ENCODE results near the gene DLGAP4.

DLGAP4 gene

GRCh38 chr20:36565520-36565919 lies 259.4 kb downstream of the DLGAP4 start:
- DNase-seq (ENCODE audit: low read depth), result no peak

GRCh38 chr20:36569847-36570429 lies 263.8 kb downstream of the DLGAP4 start:
- DNase-seq (ENCODE audit: low read depth), result no peak

- DNase-seq (ENCODE audit: low read depth), result no peak
These were observed 265.7 kb downstream of the DLGAP4 start for GRCh38 chr20:36571564-36572504.

- DNase-seq (ENCODE audit: low read depth), result no peak
These were observed 266.6 kb downstream of the DLGAP4 start for GRCh38 chr20:36572701-36573102.

DNA sequence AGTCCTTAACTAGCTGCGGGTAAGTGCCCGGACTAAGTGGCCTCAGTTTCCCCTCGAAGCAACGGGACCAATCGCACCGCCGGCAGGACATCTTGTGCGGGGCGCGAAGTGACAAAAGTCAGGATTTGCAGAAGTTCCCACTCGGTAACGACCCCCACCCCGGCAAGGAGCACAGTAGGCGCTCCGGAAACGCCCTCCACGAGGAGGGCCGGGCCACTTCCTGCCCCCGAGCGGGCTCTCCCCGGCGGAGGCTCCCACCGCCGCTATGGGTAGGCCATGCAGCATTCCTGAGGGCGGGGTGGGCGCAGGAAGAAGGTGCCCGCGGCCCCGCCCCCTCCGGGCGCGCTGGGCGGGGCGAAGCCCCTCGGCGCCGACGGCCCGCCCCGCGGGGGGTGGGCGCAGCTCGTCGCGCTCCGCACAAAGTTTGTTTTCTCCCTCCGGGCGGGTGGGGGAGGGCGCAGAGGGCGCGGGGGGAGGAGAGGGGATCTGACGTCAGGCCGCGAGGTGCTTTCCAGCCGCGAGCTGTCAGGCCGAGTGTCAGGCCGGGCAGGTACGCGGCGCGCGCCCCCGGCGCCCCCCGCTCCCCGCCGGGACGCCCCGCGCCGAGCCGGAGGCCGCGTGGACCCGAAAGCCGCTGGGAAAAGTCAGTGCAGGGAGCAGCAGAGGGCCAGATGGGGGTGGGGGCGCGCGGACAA lies 267.1 kb downstream of the DLGAP4 start, which contains the start of gene TGIF2:
Gene TGIF2 (plus strand): TSS at position 495 of the 695 bp plus-strand sequence. CDS start 5,178 bp downstream, outside the sequence.
- peak; percentile 69 for DNase-seq (ENCODE audit: low read depth)

DNA sequence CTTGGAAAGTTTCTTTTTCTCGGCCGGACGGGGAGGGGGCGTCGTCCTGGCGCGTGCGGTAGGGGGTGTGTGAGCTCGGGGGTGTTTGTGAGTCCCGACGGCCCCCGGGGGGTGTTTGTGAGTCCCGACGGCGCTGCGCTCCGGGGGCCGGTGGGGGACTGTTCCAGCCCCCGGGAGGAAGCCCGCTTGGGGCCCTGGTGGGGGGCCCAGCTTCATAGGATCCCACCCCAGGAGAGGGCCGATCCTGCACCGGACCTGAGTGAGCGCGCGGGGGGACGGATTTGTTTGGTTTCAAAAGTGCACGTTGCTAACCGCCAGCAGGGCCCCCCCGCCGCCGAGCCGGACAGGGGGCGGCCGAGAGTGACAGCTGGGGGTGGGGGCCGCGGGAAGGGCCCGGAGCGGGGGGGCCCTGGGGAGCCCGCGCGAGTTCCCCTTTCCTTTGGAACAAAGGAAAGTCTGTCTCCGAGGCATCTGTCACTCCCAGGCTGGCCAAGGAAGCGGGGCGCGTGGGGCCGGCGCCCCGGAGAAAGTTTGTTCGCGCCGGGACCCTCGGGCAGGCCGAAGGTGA lies 267.7 kb downstream of the DLGAP4 start:
- DNase-seq (ENCODE audit: low read depth), result no peak

DNA sequence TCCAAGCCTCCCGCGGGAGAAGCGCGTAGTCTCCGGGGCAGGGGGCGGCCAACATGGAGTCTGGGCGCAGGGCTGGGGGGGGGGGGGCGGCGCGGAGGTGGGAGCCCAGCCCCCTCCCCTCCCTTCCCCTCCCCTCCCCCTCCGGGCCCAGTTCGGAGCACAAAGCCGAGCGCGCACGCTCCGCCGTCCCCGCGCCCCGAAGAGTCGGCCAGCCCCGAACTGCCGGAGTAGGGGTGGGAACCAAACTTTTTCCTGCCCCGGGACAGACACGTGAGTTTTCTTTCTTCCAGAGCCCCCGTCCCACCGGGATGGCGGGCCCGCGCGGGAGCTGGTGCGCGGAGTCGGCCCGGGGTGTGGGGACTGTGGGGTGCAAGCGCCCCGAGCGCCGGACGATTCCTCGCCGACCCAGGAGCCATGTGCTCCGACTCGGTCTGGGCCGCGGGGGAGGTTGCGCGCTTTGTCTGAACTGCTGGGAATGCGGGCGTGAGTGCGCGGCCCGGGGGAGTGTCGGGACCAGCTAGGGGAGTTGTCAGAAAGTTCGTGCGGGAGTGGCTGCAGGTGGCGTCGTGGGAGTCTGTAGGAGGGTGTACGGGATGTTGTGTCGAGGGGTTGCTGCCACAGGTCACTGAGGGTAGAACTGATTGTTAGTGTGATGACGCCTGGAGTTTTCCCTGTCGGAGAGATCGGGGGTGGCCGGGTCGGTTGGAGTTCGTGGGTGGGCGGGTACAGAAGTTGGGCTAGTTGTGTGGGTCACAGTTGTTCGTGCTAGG lies 268.4 kb downstream of the DLGAP4 start:
- peak; percentile 23 for DNase-seq (ENCODE audit: low read depth)

DNA sequence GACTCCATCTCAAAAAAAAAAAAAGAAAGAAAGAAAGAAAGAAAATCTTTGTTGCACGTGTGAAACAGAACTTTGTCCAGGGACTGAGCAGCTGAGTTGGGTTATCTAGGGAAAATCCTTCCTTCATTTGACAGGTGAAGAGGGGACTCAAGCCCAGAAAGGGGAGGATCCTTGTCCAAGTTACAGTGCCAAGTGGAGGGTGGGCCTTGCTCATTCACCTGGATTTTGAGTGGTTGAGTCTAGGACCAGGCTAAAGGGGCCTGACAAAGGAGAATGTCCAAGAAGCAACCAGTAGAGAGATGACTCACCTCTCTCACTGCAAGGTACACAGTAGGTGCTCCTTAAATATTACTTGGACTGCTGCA lies 269.9 kb downstream of the DLGAP4 start:
- no peak for DNase-seq (ENCODE audit: low read depth)
